ENCODE results near the gene PKP3.
"Not testable (repeated sequence)": the region's sequence is repeated elsewhere in the genome, so short reads cannot be mapped to it uniquely, and the experiment has no call there.

The PKP3 gene

GRCh38 chr11:358129-358800 is 35.7 kb upstream of the PKP3 start:
- Histone ChIP-seq H3K4me1 (ENCODE audit: control extremely low read depth in 1 of 4, control insufficient read depth in 4 of 4, insufficient read depth in 4 of 4, low read length in 3 of 4) (peaks cover 4 to 21% (median 14%) of the 10 kb centered on the region in 4 experiments), H3K9me3 (ENCODE audit: control extremely low read depth in 1 of 5, control insufficient read depth in 4 of 5, insufficient read depth in 2 of 5, low read depth in 1 of 5, low read length in 4 of 5) (peaks cover 0 to 15% (median 6%) of the 10 kb centered on the region in 5 experiments), H3K4me3 (ENCODE audit: control insufficient read depth in 1 of 7, extremely low read depth in 1 of 7, insufficient read depth in 4 of 7, low read depth in 2 of 7, low read length in 6 of 7) (no peak overlapping the region), H3K27me3 (replicated peaks in 2 of 5; ENCODE audit: control insufficient read depth in 4 of 5, insufficient read depth in 5 of 5, low read length in 4 of 5) (no peaks in the 10 kb centered on the region), H3K27ac (ENCODE audit: insufficient read depth in 1 of 2, low read depth in 1 of 2, low read length in 2 of 2, poor library complexity in 1 of 2, severe bottlenecking in 2 of 2) (no peak overlapping the region), H3K36me3 (ENCODE audit: control insufficient read depth in 4 of 4, insufficient read depth in 4 of 4, low read length in 3 of 4) (no peaks in the 10 kb centered on the region)
- DNase-seq = no peak
- ChIA-PET POLR2A (no interaction called here), CTCF (interaction anchor here (1.2 to 4.1 kb wide), 2 partner anchors 101 to 108 kb away, joined by 3 to 17 read pairs; no protein-coding TSS in a partner anchor)
- whole genome bisulfite sequencing (ENCODE audit: insufficient coverage) = 80% methylated on average over 28 of the region's 34 CpGs

- H3K27me3 ChIP-seq (replicated peaks in 2 of 5; ENCODE audit: control insufficient read depth in 4 of 5, insufficient read depth in 5 of 5, low read length in 4 of 5) = no peaks in the 10 kb centered on the region
- CTCF ChIA-PET = interaction anchor here (0.7 to 4.1 kb wide), 3 partner anchors 9 to 109 kb away, joined by 3 to 17 read pairs (median 3); no protein-coding TSS in a partner anchor
Observed at GRCh38 chr11:359181-359714, 34.8 kb upstream of the PKP3 start.

GRCh38 chr11:360326-361280 is 33.4 kb upstream of the PKP3 start:
- DNase-seq = no peak
- POLR2A ChIA-PET = no interaction called here
- H3K36me3 ChIP-seq (ENCODE audit: control insufficient read depth in 4 of 4, insufficient read depth in 4 of 4, low read length in 3 of 4) = no peaks in the 10 kb centered on the region
- WGBS (ENCODE audit: insufficient coverage) = 87% methylated on average over 22 of the region's 22 CpGs
- no peak overlapping the region for H3K4me3 ChIP-seq (ENCODE audit: control insufficient read depth in 1 of 7, extremely low read depth in 1 of 7, insufficient read depth in 4 of 7, low read depth in 2 of 7, low read length in 6 of 7)
- no peak overlapping the region for H3K27ac ChIP-seq (ENCODE audit: insufficient read depth in 1 of 2, low read depth in 1 of 2, low read length in 2 of 2, poor library complexity in 1 of 2, severe bottlenecking in 2 of 2)
- H3K4me1 ChIP-seq (ENCODE audit: control extremely low read depth in 1 of 4, control insufficient read depth in 4 of 4, insufficient read depth in 4 of 4, low read length in 3 of 4) = peaks cover 0 to 4% (median 3%) of the 10 kb centered on the region in 4 experiments
- peaks cover 0 to 9% (median 0%) of the 10 kb centered on the region in 5 experiments for H3K27me3 ChIP-seq (replicated peaks in 2 of 5; ENCODE audit: control insufficient read depth in 4 of 5, insufficient read depth in 5 of 5, low read length in 4 of 5)
- CTCF ChIA-PET = interaction anchor here (0.8 to 5.6 kb wide), 5 partner anchors 33 to 110 kb away, joined by 3 to 37 read pairs (median 17); partner anchors contain the start of genes IFITM2 and PTDSS2
- H3K9me3 ChIP-seq (ENCODE audit: control extremely low read depth in 1 of 5, control insufficient read depth in 4 of 5, insufficient read depth in 2 of 5, low read depth in 1 of 5, low read length in 4 of 5) = peaks cover 0 to 15% (median 6%) of the 10 kb centered on the region in 5 experiments

More at GRCh38 chr11:359181-359714, 34.8 kb upstream of the PKP3 start:
- 73% methylated on average over 4 of the region's 5 CpGs for WGBS (ENCODE audit: insufficient coverage)
- H3K4me1 ChIP-seq (ENCODE audit: control extremely low read depth in 1 of 4, control insufficient read depth in 4 of 4, insufficient read depth in 4 of 4, low read length in 3 of 4) = peaks cover 4 to 14% (median 9%) of the 10 kb centered on the region in 4 experiments
- no peak overlapping the region for H3K27ac ChIP-seq (ENCODE audit: insufficient read depth in 1 of 2, low read depth in 1 of 2, low read length in 2 of 2, poor library complexity in 1 of 2, severe bottlenecking in 2 of 2)
- H3K4me3 ChIP-seq (ENCODE audit: control insufficient read depth in 1 of 7, extremely low read depth in 1 of 7, insufficient read depth in 4 of 7, low read depth in 2 of 7, low read length in 6 of 7) = no peak overlapping the region
- DNase-seq = no peak
- POLR2A ChIA-PET = interaction anchor here (0.6 kb wide), 1 partner anchor 43 kb away, joined by 5 read pairs; no protein-coding TSS in a partner anchor
- peaks cover 0 to 15% (median 6%) of the 10 kb centered on the region in 5 experiments for H3K9me3 ChIP-seq (ENCODE audit: control extremely low read depth in 1 of 5, control insufficient read depth in 4 of 5, insufficient read depth in 2 of 5, low read depth in 1 of 5, low read length in 4 of 5)
- H3K36me3 ChIP-seq (ENCODE audit: control insufficient read depth in 4 of 4, insufficient read depth in 4 of 4, low read length in 3 of 4) = no peaks in the 10 kb centered on the region

- no peak for DNase-seq
- CTCF ChIA-PET = interaction anchor here (0.6 to 5.6 kb wide), 22 partner anchors 9 to 137 kb away, joined by 3 to 37 read pairs (median 4); partner anchors contain the start of genes IFITM2, IFITM5 and PTDSS2
- no peaks in the 10 kb centered on the region for H3K4me1 ChIP-seq (ENCODE audit: control extremely low read depth in 1 of 4, control insufficient read depth in 4 of 4, insufficient read depth in 4 of 4, low read length in 3 of 4)
- POLR2A ChIA-PET = no interaction called here
- 92% methylated on average over 29 of the region's 36 CpGs for WGBS (ENCODE audit: insufficient coverage)
- H3K4me3 ChIP-seq (ENCODE audit: control insufficient read depth in 1 of 7, extremely low read depth in 1 of 7, insufficient read depth in 4 of 7, low read depth in 2 of 7, low read length in 6 of 7) = no peak overlapping the region
- no peaks in the 10 kb centered on the region for H3K36me3 ChIP-seq (ENCODE audit: control insufficient read depth in 4 of 4, insufficient read depth in 4 of 4, low read length in 3 of 4)
- H3K27me3 ChIP-seq (replicated peaks in 2 of 5; ENCODE audit: control insufficient read depth in 4 of 5, insufficient read depth in 5 of 5, low read length in 4 of 5) = peaks cover 0 to 28% (median 11%) of the 10 kb centered on the region in 5 experiments
- no peak overlapping the region for H3K27ac ChIP-seq (ENCODE audit: insufficient read depth in 1 of 2, low read depth in 1 of 2, low read length in 2 of 2, poor library complexity in 1 of 2, severe bottlenecking in 2 of 2)
- peaks cover 0 to 15% (median 6%) of the 10 kb centered on the region in 5 experiments for H3K9me3 ChIP-seq (ENCODE audit: control extremely low read depth in 1 of 5, control insufficient read depth in 4 of 5, insufficient read depth in 2 of 5, low read depth in 1 of 5, low read length in 4 of 5)
Observed at GRCh38 chr11:362642-363442, 31.2 kb upstream of the PKP3 start.

- 98% methylated on average over 11 of the region's 22 CpGs for WGBS (ENCODE audit: insufficient coverage)
- not testable (repeated sequence) for H3K4me1 ChIP-seq (ENCODE audit: control extremely low read depth in 1 of 4, control insufficient read depth in 4 of 4, insufficient read depth in 4 of 4, low read length in 3 of 4); H3K27ac ChIP-seq (ENCODE audit: insufficient read depth in 1 of 2, low read depth in 1 of 2, low read length in 2 of 2, poor library complexity in 1 of 2, severe bottlenecking in 2 of 2); H3K4me3 ChIP-seq (ENCODE audit: control insufficient read depth in 1 of 7, extremely low read depth in 1 of 7, insufficient read depth in 4 of 7, low read depth in 2 of 7, low read length in 6 of 7); H3K36me3 ChIP-seq (ENCODE audit: control insufficient read depth in 4 of 4, insufficient read depth in 4 of 4, low read length in 3 of 4); DNase-seq
- ChIA-PET POLR2A (interaction anchor here (0.6 to 1.4 kb wide), 3 partner anchors 9 to 111 kb away, joined by 3 to 8 read pairs (median 4); no protein-coding TSS in a partner anchor), CTCF (interaction anchor here (0.6 to 5.6 kb wide), 24 partner anchors 8 to 156 kb away, joined by 3 to 37 read pairs (median 4); partner anchors contain the start of genes IFITM2, IFITM5 and PTDSS2)
- H3K27me3 ChIP-seq (replicated peaks in 2 of 5; ENCODE audit: control insufficient read depth in 4 of 5, insufficient read depth in 5 of 5, low read length in 4 of 5) = peaks cover 0 to 34% (median 17%) of the 10 kb centered on the region in 5 experiments
- H3K9me3 ChIP-seq (ENCODE audit: control extremely low read depth in 1 of 5, control insufficient read depth in 4 of 5, insufficient read depth in 2 of 5, low read depth in 1 of 5, low read length in 4 of 5) = peaks cover 0 to 15% (median 6%) of the 10 kb centered on the region in 5 experiments
Observed at GRCh38 chr11:363443-363805, 30.6 kb upstream of the PKP3 start.

All from common myeloid progenitor, CD34-positive (primary cell).